ENCODE data around the gene LIX1. TPM values are rescaled to one million over a fixed set of nuclear protein-coding genes. Genes with fewer than 3 reads are reported as not detected.
A peak's percentile ranks its signal among the peaks of the same experiment; 100 is the strongest.
"Not testable (repeated sequence)": the region's sequence is repeated elsewhere in the genome, so short reads cannot be mapped to it uniquely, and the experiment has no call there.

LIX1 gene
- total RNA-seq, 1 donor from 2014 or later, result not detected

DNA sequence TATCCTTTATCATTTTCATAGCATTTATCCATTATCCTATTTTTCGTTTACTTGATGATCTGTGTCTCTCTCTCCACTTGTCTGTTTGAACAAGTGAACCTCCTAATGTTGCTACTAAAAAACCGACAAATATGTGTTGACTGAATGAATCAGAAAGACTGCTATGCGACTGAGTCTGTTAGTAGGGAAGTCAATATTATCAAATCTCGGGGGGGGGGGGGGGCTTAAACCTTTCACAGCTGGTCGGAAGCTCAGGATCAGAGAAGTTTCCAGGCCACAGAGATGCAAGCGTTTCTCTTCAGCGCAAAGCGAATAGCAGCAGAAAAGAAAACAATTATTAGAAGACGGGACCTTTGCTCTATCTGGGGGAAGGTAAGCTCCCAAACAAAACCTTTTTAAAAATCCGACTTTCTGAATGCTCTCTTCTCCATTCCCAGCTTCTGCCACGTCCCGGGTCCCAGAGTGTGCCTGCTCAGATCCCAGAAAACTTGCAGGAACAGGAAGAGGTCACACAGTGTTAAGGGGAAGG lies 40.2 kb upstream of the LIX1 start:
- DNase-seq (ENCODE audit: low spot score in 2 of 2), result no peak
- Histone ChIP-seq H3K9me3 (no peaks in the 10 kb centered on the region), H3K4me3 (peak overlapping the region; percentile 69 to 79), H3K27me3 (no peaks in the 10 kb centered on the region), H3K4me1 (peaks cover 0 to 14% of the 10 kb centered on the region in 2 donors), H3K36me3 (peaks cover 11 to 18% of the 10 kb centered on the region in 2 donors), H3K27ac (peak overlapping the region; percentile 73 to 93)
- TF ChIP-seq, protein P1, sequence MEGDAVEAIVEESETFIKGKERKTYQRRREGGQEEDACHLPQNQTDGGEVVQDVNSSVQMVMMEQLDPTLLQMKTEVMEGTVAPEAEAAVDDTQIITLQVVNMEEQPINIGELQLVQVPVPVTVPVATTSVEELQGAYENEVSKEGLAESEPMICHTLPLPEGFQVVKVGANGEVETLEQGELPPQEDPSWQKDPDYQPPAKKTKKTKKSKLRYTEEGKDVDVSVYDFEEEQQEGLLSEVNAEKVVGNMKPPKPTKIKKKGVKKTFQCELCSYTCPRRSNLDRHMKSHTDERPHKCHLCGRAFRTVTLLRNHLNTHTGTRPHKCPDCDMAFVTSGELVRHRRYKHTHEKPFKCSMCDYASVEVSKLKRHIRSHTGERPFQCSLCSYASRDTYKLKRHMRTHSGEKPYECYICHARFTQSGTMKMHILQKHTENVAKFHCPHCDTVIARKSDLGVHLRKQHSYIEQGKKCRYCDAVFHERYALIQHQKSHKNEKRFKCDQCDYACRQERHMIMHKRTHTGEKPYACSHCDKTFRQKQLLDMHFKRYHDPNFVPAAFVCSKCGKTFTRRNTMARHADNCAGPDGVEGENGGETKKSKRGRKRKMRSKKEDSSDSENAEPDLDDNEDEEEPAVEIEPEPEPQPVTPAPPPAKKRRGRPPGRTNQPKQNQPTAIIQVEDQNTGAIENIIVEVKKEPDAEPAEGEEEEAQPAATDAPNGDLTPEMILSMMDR (IDR thresholded peaks at IDR 0.05), result no peak
- intact Hi-C loops (cut with DNase I), result loop anchor here (1.0 to 10.0 kb wide), 5 partner anchors 247 to 1745 kb away; partner anchors contain the start of genes ARSK, CAST, CHD1 and RGMB

DNA sequence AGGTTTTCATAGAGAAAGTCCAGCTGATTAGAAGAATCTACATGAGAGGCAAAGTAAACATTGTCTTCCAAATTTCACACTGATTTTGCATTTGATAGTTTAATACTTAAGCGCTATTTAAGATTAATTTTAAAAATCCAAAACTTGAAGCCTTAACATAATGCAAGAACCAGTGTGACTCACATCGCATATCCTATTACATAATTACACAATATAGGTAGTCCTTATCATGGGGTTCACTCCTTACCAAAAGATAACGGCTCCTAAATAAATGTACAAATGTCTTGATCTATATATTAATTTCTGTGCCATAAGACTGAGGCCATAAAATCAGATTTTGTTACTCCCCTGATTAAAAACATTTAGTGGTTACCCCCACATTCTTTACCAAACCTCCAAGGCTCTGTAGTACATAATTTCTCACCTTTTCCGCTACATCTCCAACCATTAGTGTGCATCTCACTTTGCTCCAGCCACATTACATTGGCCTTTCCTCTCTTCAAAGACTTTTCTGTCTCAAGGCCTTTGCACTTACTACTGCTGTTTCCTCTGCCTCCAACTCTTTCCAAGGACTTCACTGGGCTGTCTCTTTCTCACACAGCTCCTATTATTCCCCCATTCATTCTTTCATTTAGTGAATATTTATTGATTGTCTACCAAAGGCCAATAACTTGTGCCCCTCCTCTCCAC lies 39.6 kb upstream of the LIX1 start:
- intact Hi-C loops (cut with DNase I), result loop anchor here (2.0 to 10.0 kb wide), 4 partner anchors 519 to 1745 kb away; partner anchors contain the start of genes ARSK, CAST, CHD1 and RGMB
- peaks cover 18 to 24% of the 10 kb centered on the region in 2 donors for H3K36me3 ChIP-seq

DNA sequence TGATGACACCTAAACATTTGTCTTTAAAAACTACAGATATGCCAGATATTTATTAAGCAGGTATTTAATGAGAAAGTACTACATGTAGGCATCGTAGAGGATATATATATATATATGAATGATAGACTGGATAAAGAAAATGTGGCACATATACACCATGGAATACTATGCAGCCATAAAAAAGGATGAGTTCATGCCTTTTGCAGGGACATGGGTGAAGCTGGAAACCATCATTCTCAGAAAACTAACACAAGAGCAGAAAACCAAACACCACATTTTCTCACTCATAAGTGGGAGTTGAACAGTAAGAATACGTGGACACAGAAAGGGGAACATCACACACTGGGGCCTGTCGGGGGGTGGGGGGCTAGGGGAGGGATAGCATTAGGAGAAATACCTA lies 37.0 kb upstream of the LIX1 start:
- peaks cover 38 to 45% of the 10 kb centered on the region in 2 donors for H3K36me3 ChIP-seq
- H3K4me3 ChIP-seq; DNase-seq (ENCODE audit: low spot score in 2 of 2); H3K9me3 ChIP-seq; H3K27ac ChIP-seq; H3K27me3 ChIP-seq; intact Hi-C loops (cut with DNase I): not testable (repeated sequence)
- H3K4me1 ChIP-seq, result peaks cover 0 to 14% of the 10 kb centered on the region in 2 donors

More for the DNA sequence above, 39.6 kb upstream of the LIX1 start:
- H3K27ac ChIP-seq, result no peak overlapping the region
- TF ChIP-seq, protein P1 (IDR thresholded peaks at IDR 0.05), result no peak
- peak overlapping the region; percentile 69 to 79 for H3K4me3 ChIP-seq
- H3K4me1 ChIP-seq, result peaks cover 0 to 14% of the 10 kb centered on the region in 2 donors
- no peak for DNase-seq (ENCODE audit: low spot score in 2 of 2)
- no peaks in the 10 kb centered on the region for H3K27me3 ChIP-seq
- H3K9me3 ChIP-seq, result no peaks in the 10 kb centered on the region

DNA sequence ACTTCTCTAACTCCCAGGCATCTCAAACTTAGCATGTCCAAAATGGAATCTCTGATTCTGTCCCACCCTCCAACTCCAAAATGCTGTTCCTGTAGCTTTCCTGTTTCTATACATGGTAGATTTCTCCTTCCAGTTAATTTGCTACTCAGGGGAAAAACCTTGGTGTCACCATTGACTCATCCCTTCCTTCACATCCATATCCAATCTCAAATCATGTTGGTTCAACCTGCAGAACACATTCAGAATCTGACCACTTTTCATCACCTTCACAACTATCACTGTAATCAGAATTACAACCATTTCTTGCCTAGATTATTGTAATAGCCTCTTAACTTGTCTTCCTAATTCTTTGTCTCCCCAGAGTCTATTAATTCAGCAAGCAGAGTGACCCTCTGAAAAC lies 29.8 kb upstream of the LIX1 start:
- TF ChIP-seq, protein P1 (IDR thresholded peaks at IDR 0.05), result no peak
- no peaks in the 10 kb centered on the region for H3K4me1 ChIP-seq
- DNase-seq (ENCODE audit: low spot score in 2 of 2), result no peak
- intact Hi-C loops (cut with DNase I), result no loop called here
- no peaks in the 10 kb centered on the region for H3K27me3 ChIP-seq
- no peak overlapping the region for H3K4me3 ChIP-seq
- H3K9me3 ChIP-seq, result no peaks in the 10 kb centered on the region
- H3K36me3 ChIP-seq, result peaks cover 48 to 83% of the 10 kb centered on the region in 2 donors
- no peak overlapping the region for H3K27ac ChIP-seq

DNA sequence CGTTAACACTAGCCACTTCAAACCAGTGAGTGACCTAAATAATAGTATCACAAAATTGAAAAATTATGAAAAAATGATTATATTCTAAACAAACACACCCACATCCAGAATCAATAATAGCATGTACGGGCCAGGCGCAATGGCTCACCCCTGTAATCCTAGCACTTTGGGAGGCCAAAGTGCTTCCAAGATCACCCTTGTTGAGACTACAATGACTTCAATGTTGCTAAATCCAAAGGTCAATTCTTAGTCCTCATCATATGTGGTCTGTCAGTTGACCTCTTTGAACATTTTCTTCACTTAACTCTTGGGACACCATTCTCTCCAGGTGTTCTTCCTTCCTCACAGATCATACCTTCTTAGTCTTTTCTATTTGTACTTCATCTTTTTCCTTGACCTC lies 29.3 kb upstream of the LIX1 start:
- Histone ChIP-seq H3K4me3 (no peak overlapping the region), H3K9me3 (no peaks in the 10 kb centered on the region), H3K4me1 (no peaks in the 10 kb centered on the region), H3K27me3 (no peaks in the 10 kb centered on the region), H3K36me3 (peaks cover 47 to 83% of the 10 kb centered on the region in 2 donors), H3K27ac (no peak overlapping the region)
- TF ChIP-seq, protein P1 (IDR thresholded peaks at IDR 0.05), result no peak
- intact Hi-C loops (cut with DNase I), result no loop called here
- DNase-seq (ENCODE audit: low spot score in 2 of 2), result no peak

DNA sequence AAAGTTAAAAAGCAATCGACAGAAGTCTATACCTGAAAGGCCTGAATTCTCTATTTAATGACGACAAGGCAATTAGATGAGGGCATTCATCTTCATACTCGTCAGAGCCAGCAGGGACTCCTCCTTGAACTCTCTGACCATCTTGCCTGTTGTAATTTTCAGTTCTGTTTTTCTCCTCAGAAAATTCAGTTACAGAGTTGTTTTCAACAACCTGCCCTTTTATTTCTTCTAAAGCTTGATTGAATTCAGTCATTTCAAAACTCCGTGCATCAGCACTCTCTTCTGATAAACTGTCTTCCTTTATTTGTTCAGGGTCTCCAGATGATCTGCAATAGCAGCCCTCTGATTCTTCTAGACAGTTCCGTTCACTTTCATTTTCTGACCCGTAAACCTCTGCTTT lies 25.0 kb upstream of the LIX1 start:
- H3K4me3 ChIP-seq, result no peak overlapping the region
- TF ChIP-seq, protein P1 (IDR thresholded peaks at IDR 0.05), result no peak
- intact Hi-C loops (cut with DNase I), result loop anchor here (10.0 kb wide), 2 partner anchors 123 to 173 kb away; no protein-coding TSS in a partner anchor
- no peaks in the 10 kb centered on the region for H3K9me3 ChIP-seq
- no peaks in the 10 kb centered on the region for H3K27me3 ChIP-seq
- no peak overlapping the region for H3K27ac ChIP-seq
- H3K4me1 ChIP-seq, result no peaks in the 10 kb centered on the region
- peaks cover 39 to 68% of the 10 kb centered on the region in 2 donors for H3K36me3 ChIP-seq
- DNase-seq (ENCODE audit: low spot score in 2 of 2), result no peak

Measured in ascending aorta (tissue), 2 donors.